T-cell (primary cell): ENCODE data around the gene JCAD. TPM values are rescaled to one million over a fixed set of nuclear protein-coding genes. Genes with fewer than 3 reads are reported as not detected.

Source experiments
- ATAC-seq, 4 experiments: fragments of 200-7000 bp in 3 of 4; fragments of 150-1000 bp in 1 of 4; cut with Tn5 transposase; replicated peaks in 1 of 4; 1 replicate in 3 of 4; 2 replicates in 1 of 4; pipeline ENCODE4 v1.10.0; 2021; ENCODE audit warnings: moderate library complexity in 3 of 4, mild to moderate bottlenecking in 2 of 4, moderate number of reproducible peaks in 1 of 4
- CTCF ChIA-PET, 2 donors: fragments of 300-600 bp; sonication (Branson Sonifier 250); formaldehyde crosslinking; loops; one replicate each; lab custom pipeline; 2022; ENCODE audit warnings: antibody characterized with exemption in 2 of 2; lab: Charles Lee
- POLR2A ChIA-PET, 2 donors: fragments of 300-600 bp; sonication (Branson Sonifier 250); formaldehyde crosslinking; loops; one replicate each; lab custom pipeline; 2022; ENCODE audit warnings: antibody characterized with exemption in 2 of 2; lab: Charles Lee
- DNase-seq, 35 experiments: peaks; one replicate each; pipeline versions ENCODE4 v3.0.0 to v3.0.0-alpha.2; 2013 to 2023
- H3K27ac ChIP-seq: one replicate; pipeline ENCODE4 v1.5.1; 2013; ENCODE audit warnings: low read length
- H3K27me3 ChIP-seq, 2 experiments: replicated peaks in 1 of 2; 1 replicate in 1 of 2; 2 replicates in 1 of 2; pipeline versions ENCODE4 v1.6.1 to v1.7.0; 2013; ENCODE audit warnings: low read length in 1 of 2, mixed read lengths in 1 of 2; ENCODE audit not compliant: control insufficient read depth in 2 of 2, insufficient read depth in 2 of 2; ENCODE audit errors: extremely low read depth in 1 of 2
- H3K36me3 ChIP-seq, 2 donors: 1 replicate in 1 of 2; 2 replicates in 1 of 2; pipeline versions ENCODE4 v1.6.1 to v1.7.0; 2013; ENCODE audit warnings: low read length in 1 of 2; ENCODE audit not compliant: control insufficient read depth in 2 of 2, insufficient read depth in 1 of 2; ENCODE audit errors: extremely low read depth in 1 of 2
- H3K4me1 ChIP-seq, 2 experiments: 1 replicate in 1 of 2; 2 replicates in 1 of 2; pipeline versions ENCODE4 v1.6.1 to v1.7.0; 2013; ENCODE audit warnings: low read length in 2 of 2, mixed read lengths in 1 of 2; ENCODE audit not compliant: insufficient read depth in 2 of 2, control insufficient read depth in 1 of 2; ENCODE audit errors: extremely low read depth in 1 of 2
- H3K4me3 ChIP-seq, 2 donors: 1 replicate in 1 of 2; 2 replicates in 1 of 2; pipeline versions ENCODE4 v1.5.1 to v1.7.0; 2013; ENCODE audit warnings: mild to moderate bottlenecking in 2 of 2, low read length in 1 of 2, moderate library complexity in 1 of 2; ENCODE audit not compliant: control insufficient read depth in 1 of 2; ENCODE audit errors: extremely low read depth in 1 of 2
- H3K9me3 ChIP-seq: 2 replicates; pipeline ENCODE4 v1.7.0; 2013
- H3K27ac Mint-ChIP-seq, 2 donors: one replicate each; pipeline ENCODE4 v1.8.0; 2020 to 2021; ENCODE audit warnings: mild to moderate bottlenecking in 2 of 2, mixed read lengths in 2 of 2
- H3K27me3 Mint-ChIP-seq, 2 donors: one replicate each; pipeline ENCODE4 v1.8.0; 2021 to 2022; ENCODE audit warnings: mixed read lengths in 2 of 2
- H3K36me3 Mint-ChIP-seq: one replicate; pipeline ENCODE4 v1.8.0; 2021; ENCODE audit warnings: mixed read lengths
- H3K4me1 Mint-ChIP-seq, 3 donors: one replicate each; pipeline ENCODE4 v1.8.0; 2020 to 2022; ENCODE audit warnings: mixed read lengths in 3 of 3, mild to moderate bottlenecking in 1 of 3
- H3K4me3 Mint-ChIP-seq, 3 donors: one replicate each; pipeline ENCODE4 v1.8.0; 2020 to 2022; ENCODE audit warnings: mild to moderate bottlenecking in 3 of 3, mixed read lengths in 3 of 3, moderate library complexity in 3 of 3
- H3K9me3 Mint-ChIP-seq, 3 donors: one replicate each; pipeline ENCODE4 v1.8.0; 2020 to 2022; ENCODE audit warnings: mixed read lengths in 3 of 3
- WGBS: methylation state at CpG from one replicate; pipeline ENCODE4 v1.1.5; 2013; ENCODE audit warnings: missing lambda C conversion rate; ENCODE audit not compliant: insufficient coverage; 5-methylcytosine and 5-hydroxymethylcytosine counted together
- total RNA-seq, 35 experiments: library from RNA in 6 of 35; stranded (reverse) in 6 of 35; fragments of 120-200 nt in 1 of 35; gene quantifications; one replicate each; pipeline versions ENCODE4 v1.2.1 to v1.2.4 and lab custom pipeline; 2013 to 2026

Gene JCAD
- total RNA-seq, 5 donors from 2014 or later (not counting 1 experiment from before 2014, with no cell fraction given), result 0.06 to 0.32 (median 0.10) TPM; not detected in 2

GRCh38 chr10:30056767-30057355 lies 2.5 kb downstream of the JCAD start:
- ChIA-PET CTCF (interaction anchor here in 1 of 2 donors (0.6 kb wide), 1 partner anchor 39 kb away, joined by 8 read pairs; no protein-coding TSS in a partner anchor), POLR2A (no interaction called here)
- Mint-ChIP-seq H3K27ac (no peak overlapping the region), H3K9me3 (no peaks in the 10 kb centered on the region), H3K4me1 (peaks cover 8 to 14% (median 14%) of the 10 kb centered on the region in 3 donors), H3K36me3 (peaks cover 6% of the 10 kb centered on the region), H3K4me3 (no peak overlapping the region), H3K27me3 (peaks cover 60 to 62% of the 10 kb centered on the region in 2 donors)
- no peaks in the 10 kb centered on the region for H3K9me3 ChIP-seq
- no peaks in the 10 kb centered on the region for H3K36me3 ChIP-seq
- no peak overlapping the region for H3K4me3 ChIP-seq
- H3K27ac ChIP-seq, result no peak overlapping the region
- peaks cover 0 to 54% of the 10 kb centered on the region in 2 experiments for H3K27me3 ChIP-seq
- ATAC-seq, result no peak
- WGBS, result no CpG with 5 or more reads among the region's 4 CpGs
- no peak for DNase-seq
- H3K4me1 ChIP-seq, result peaks cover 0 to 13% of the 10 kb centered on the region in 2 experiments

- no CpG with 5 or more reads among the region's 1 CpG for WGBS
- Histone ChIP-seq H3K36me3 (no peaks in the 10 kb centered on the region), H3K27ac (no peak overlapping the region), H3K4me1 (peaks cover 0 to 13% of the 10 kb centered on the region in 2 experiments), H3K27me3 (peaks cover 0 to 52% of the 10 kb centered on the region in 2 experiments), H3K9me3 (no peaks in the 10 kb centered on the region), H3K4me3 (no peak overlapping the region)
- Mint-ChIP-seq H3K9me3 (no peaks in the 10 kb centered on the region), H3K27ac (no peak overlapping the region), H3K36me3 (peaks cover 6% of the 10 kb centered on the region), H3K4me3 (no peak overlapping the region), H3K4me1 (peaks cover 8 to 14% (median 14%) of the 10 kb centered on the region in 3 donors), H3K27me3 (peaks cover 58 to 62% of the 10 kb centered on the region in 2 donors)
- no peak for ATAC-seq
- POLR2A ChIA-PET, result no interaction called here
- no peak for DNase-seq
- CTCF ChIA-PET, result no interaction called here
These were observed 3.1 kb downstream of the JCAD start for GRCh38 chr10:30056281-30056680.

DNA sequence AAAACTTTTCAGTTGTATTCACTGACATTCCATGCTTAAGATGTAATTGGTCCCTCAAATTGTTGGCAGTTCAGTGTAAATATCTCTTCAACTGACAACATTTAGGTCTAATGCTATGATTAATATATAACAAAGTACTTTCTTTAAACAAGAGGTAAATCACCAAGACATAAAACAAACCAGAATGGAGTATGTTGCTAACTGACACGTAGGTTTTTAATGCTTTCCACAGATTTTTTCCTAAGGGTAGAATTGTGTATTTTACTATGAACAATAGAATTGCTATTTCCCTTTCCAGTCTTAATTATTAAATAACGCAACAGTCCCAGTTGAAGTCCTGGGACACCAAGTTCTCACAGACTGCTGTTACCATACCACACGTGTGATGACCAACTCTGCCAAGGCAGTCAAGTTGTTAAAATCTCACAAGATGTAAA lies 4.1 kb downstream of the JCAD start:
- H3K27me3 Mint-ChIP-seq, result peaks cover 57 to 61% of the 10 kb centered on the region in 2 donors
- WGBS, result no CpG with 5 or more reads among the region's 3 CpGs
- Histone ChIP-seq H3K4me3 (no peak overlapping the region), H3K36me3 (no peaks in the 10 kb centered on the region), H3K27me3 (peaks cover 0 to 43% of the 10 kb centered on the region in 2 experiments), H3K27ac (no peak overlapping the region), H3K4me1 (peaks cover 0 to 13% of the 10 kb centered on the region in 2 experiments), H3K9me3 (no peaks in the 10 kb centered on the region)
- peaks cover 6% of the 10 kb centered on the region for H3K36me3 Mint-ChIP-seq
- H3K4me1 Mint-ChIP-seq, result peaks cover 8 to 14% (median 14%) of the 10 kb centered on the region in 3 donors
- DNase-seq, result no peak
- no peak overlapping the region for H3K4me3 Mint-ChIP-seq
- no peak for ATAC-seq
- H3K9me3 Mint-ChIP-seq, result no peaks in the 10 kb centered on the region
- POLR2A ChIA-PET, result no interaction called here
- H3K27ac Mint-ChIP-seq, result no peak overlapping the region
- CTCF ChIA-PET, result no interaction called here

DNA sequence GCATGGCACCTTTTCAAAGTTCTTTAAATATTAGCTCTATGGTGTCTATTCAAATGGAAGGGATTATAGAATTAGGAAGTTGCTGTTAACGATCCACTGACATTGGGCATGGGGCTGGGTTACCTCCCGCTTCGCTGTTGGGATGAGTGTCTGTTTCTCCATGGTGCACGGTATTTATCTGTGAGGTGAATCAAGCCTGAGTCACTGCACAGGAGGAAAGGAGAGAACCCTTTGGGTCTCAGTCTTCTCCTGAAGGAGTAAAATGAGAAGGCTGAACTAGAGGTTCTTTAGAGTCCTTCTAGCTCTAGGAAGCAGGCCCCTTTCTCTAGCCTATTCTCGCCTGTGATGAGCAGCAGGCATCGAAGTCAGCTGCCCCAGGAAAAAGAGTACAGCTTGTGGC lies 7.3 kb downstream of the JCAD start:
- DNase-seq, result no peak
- Histone ChIP-seq H3K9me3 (no peaks in the 10 kb centered on the region), H3K36me3 (no peaks in the 10 kb centered on the region), H3K27me3 (peaks cover 0 to 44% of the 10 kb centered on the region in 2 experiments), H3K4me1 (peaks cover 14 to 18% of the 10 kb centered on the region in 2 experiments), H3K27ac (no peak overlapping the region), H3K4me3 (no peak overlapping the region)
- H3K4me3 Mint-ChIP-seq, result no peak overlapping the region
- no peak overlapping the region for H3K27ac Mint-ChIP-seq
- peaks cover 60 to 66% of the 10 kb centered on the region in 2 donors for H3K27me3 Mint-ChIP-seq
- 87% methylated on average over 5 of the region's 6 CpGs for WGBS
- H3K36me3 Mint-ChIP-seq, result no peaks in the 10 kb centered on the region
- H3K4me1 Mint-ChIP-seq, result peaks cover 22 to 25% (median 22%) of the 10 kb centered on the region in 3 donors
- ATAC-seq, result no peak
- no peaks in the 10 kb centered on the region for H3K9me3 Mint-ChIP-seq
- CTCF ChIA-PET, result no interaction called here
- POLR2A ChIA-PET, result no interaction called here

DNA sequence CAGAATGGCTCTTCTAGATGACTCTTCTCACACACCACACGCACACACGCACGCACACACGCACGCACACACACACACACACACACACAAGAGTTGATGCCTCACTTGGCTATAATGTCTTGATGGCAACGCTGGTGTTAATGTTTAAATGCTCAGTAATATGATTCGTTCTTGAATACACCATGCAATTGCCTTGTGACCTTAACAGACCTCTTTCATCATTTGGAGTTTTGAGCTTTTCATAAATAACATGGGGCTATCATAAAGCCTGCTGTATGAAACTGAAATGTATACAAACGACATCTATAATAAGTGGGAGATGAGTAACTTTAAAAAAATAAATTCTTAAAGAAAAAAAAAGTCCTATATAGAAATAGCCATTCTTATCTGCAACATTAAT lies 8.2 kb downstream of the JCAD start:
- Histone ChIP-seq H3K36me3 (no peaks in the 10 kb centered on the region), H3K4me3 (no peak overlapping the region), H3K27me3 (peaks cover 0 to 47% of the 10 kb centered on the region in 2 experiments), H3K27ac (no peak overlapping the region), H3K9me3 (no peaks in the 10 kb centered on the region), H3K4me1 (peaks cover 14 to 18% of the 10 kb centered on the region in 2 experiments)
- WGBS, result no CpG with 5 or more reads among the region's 8 CpGs
- Mint-ChIP-seq H3K27me3 (peaks cover 57 to 69% of the 10 kb centered on the region in 2 donors), H3K9me3 (no peaks in the 10 kb centered on the region), H3K4me1 (peaks cover 22 to 25% (median 22%) of the 10 kb centered on the region in 3 donors), H3K27ac (no peak overlapping the region), H3K4me3 (no peak overlapping the region), H3K36me3 (no peaks in the 10 kb centered on the region)
- POLR2A ChIA-PET, result no interaction called here
- CTCF ChIA-PET, result interaction anchor here in 1 of 2 donors (1.0 kb wide), 1 partner anchor 12 kb away, joined by 3 read pairs; no protein-coding TSS in a partner anchor
- ATAC-seq, result no peak
- no peak for DNase-seq

- Mint-ChIP-seq H3K36me3 (no peaks in the 10 kb centered on the region), H3K4me3 (no peak overlapping the region), H3K9me3 (no peaks in the 10 kb centered on the region), H3K27ac (no peak overlapping the region), H3K4me1 (peaks cover 22 to 25% (median 22%) of the 10 kb centered on the region in 3 donors), H3K27me3 (peaks cover 59 to 71% of the 10 kb centered on the region in 2 donors)
- no peak overlapping the region for H3K4me3 ChIP-seq
- ATAC-seq (no peak), DNase-seq (no peak)
- H3K27ac ChIP-seq, result no peak overlapping the region
- 100% methylated on average over 1 of the region's 3 CpGs for WGBS
- POLR2A ChIA-PET, result no interaction called here
- peaks cover 14 to 18% of the 10 kb centered on the region in 2 experiments for H3K4me1 ChIP-seq
- H3K9me3 ChIP-seq, result no peaks in the 10 kb centered on the region
- CTCF ChIA-PET, result interaction anchor here in 1 of 2 donors (1.3 kb wide), 1 partner anchor 26 kb away, joined by 4 read pairs; no protein-coding TSS in a partner anchor
- no peaks in the 10 kb centered on the region for H3K36me3 ChIP-seq
- peaks cover 0 to 52% of the 10 kb centered on the region in 2 experiments for H3K27me3 ChIP-seq
These were observed 9.0 kb downstream of the JCAD start for GRCh38 chr10:30050411-30050810.
